ENCODE data around the gene BCAT1. TPM values are rescaled to one million over a fixed set of nuclear protein-coding genes. Genes with fewer than 3 reads are reported as not detected.

The BCAT1 gene
- total and polyA plus RNA-seq, 2 of the 8 experiments (the other 6 are each of a cell fraction or from before 2014, with no cell fraction given), result 19.7 to 263 TPM

- Histone ChIP-seq H3K23me2 (ENCODE audit: low read depth, low read length) (no peaks in the 10 kb centered on the region), H3K9me3 (ENCODE audit: insufficient read depth in 2 of 2, low read depth in 1 of 2, low read length in 1 of 2) (no peaks in the 10 kb centered on the region), H4K5ac (ENCODE audit: insufficient read length, low read depth, low read length) (no peak overlapping the region), H3K14ac (ENCODE audit: insufficient read length) (no peak overlapping the region), H2AFZ (ENCODE audit: low read length) (0 out of 2 replicates have a peak overlapping the region, but pooled peaks have one; percentile 74), H3K4me2 (ENCODE audit: insufficient read depth in 1 of 2, low read depth in 2 of 2, low read length in 2 of 2) (no peak overlapping the region), H3K36me3 (ENCODE audit: control insufficient read depth in 2 of 4, insufficient read depth in 4 of 4, low read length in 3 of 4) (no peaks in the 10 kb centered on the region), H3K27me3 (replicated peaks in 1 of 4; ENCODE audit: control insufficient read depth in 3 of 4, extremely low read depth in 1 of 4, insufficient read depth in 3 of 4, low read length in 3 of 4) (no peaks in the 10 kb centered on the region), H4K8ac (ENCODE audit: extremely low read depth, insufficient read depth, low read length) (peak overlapping the region; percentile 43; the same call in 1 of the 2 replicates), H2BK15ac (ENCODE audit: low read length) (no peak overlapping the region), H3K23ac (ENCODE audit: insufficient read length) (no peak overlapping the region), H3K4me3 (ENCODE audit: extremely low read depth in 1 of 4, insufficient read depth in 2 of 4, low read depth in 3 of 4, low read length in 4 of 4) (no peak overlapping the region), H3K56ac (replicated peaks; ENCODE audit: insufficient read length, low read depth, low read length) (no peak overlapping the region), H2AK5ac (ENCODE audit: low read depth, low read length) (no peak overlapping the region), H3K4ac (replicated peaks; ENCODE audit: insufficient read length, low read depth, low read length) (no peak overlapping the region), H3K79me1 (ENCODE audit: low read depth, low read length) (no peaks in the 10 kb centered on the region), H2BK120ac (replicated peaks; ENCODE audit: low read depth, low read length) (no peak overlapping the region), H2BK12ac (ENCODE audit: low read depth, low read length) (no peak overlapping the region), H2BK5ac (ENCODE audit: low read depth, low read length) (no peak overlapping the region), H3K27ac (ENCODE audit: low read depth, low read length) (no peak overlapping the region), H4K20me1 (replicated peaks in 1 of 2; ENCODE audit: control insufficient read depth in 1 of 2, insufficient read depth in 2 of 2, low read length in 2 of 2) (no peaks in the 10 kb centered on the region), H3K4me1 (replicated peaks in 1 of 4; ENCODE audit: control insufficient read depth in 3 of 4, insufficient read depth in 4 of 4, low read length in 3 of 4) (0 out of 7 replicates have a peak, but pooled peaks cover 0 to 2% (median 0%) of the 10 kb centered on the region in 4 experiments), H2BK20ac (ENCODE audit: low read length) (no peak overlapping the region), H4K91ac (replicated peaks; ENCODE audit: insufficient read length, low read length) (no peak overlapping the region), H3K9ac (replicated peaks in 1 of 4; ENCODE audit: extremely low read depth in 1 of 4, low read depth in 3 of 4, low read length in 3 of 4) (no peak overlapping the region), H3K18ac (ENCODE audit: extremely low read depth, low read length) (no peak overlapping the region), H3K79me2 (ENCODE audit: control insufficient read depth in 1 of 2, insufficient read depth in 2 of 2, low read length in 2 of 2) (no peaks in the 10 kb centered on the region)
- DNase-seq (ENCODE audit: low read depth in 1 of 2, low spot score in 2 of 2) (no peak), FAIRE-seq (no peak)
- POLR2A ChIA-PET (ENCODE audit: partially characterized antibody), result no interaction called here
- CTCF ChIA-PET (ENCODE audit: partially characterized antibody), result interaction anchor here (0.9 to 5.5 kb wide), 7 partner anchors 125 to 216 kb away, joined by 3 to 57 read pairs (median 16); no protein-coding TSS in a partner anchor
- WGBS, 2 experiments (ENCODE audit: extremely low coverage in 1 of 2, insufficient coverage in 1 of 2, insufficient read length in 1 of 2, insufficient replicate concordance in 2 of 2, low coverage in 1 of 2, low lambda C conversion rate in 2 of 2, missing lambda C conversion rate in 1 of 2), result 90% methylated on average over 4 of the region's 4 CpGs; no CpG with 5 or more reads in 1 of the 2 experiments
- no peak for TF ChIP-seq MAX (IDR thresholded peaks at IDR 0.05)
- no peak for TF ChIP-seq NANOG (IDR thresholded peaks at IDR 0.05; ENCODE audit: insufficient read depth, low read depth, low read length, poor library complexity, severe bottlenecking)
- TF ChIP-seq RBBP5 (IDR thresholded peaks at IDR 0.05; ENCODE audit: borderline replicate concordance, low read depth, low read length), result no peak
These were observed 44.9 kb upstream of the BCAT1 start for GRCh38 chr12:24993793-24994192.

All from H1 (cell line).